ENCODE results near the gene SLC23A1. TPM values are rescaled to one million over a fixed set of nuclear protein-coding genes. Genes with fewer than 3 reads are reported as not detected.

SLC23A1 gene
- total and polyA plus RNA-seq, 9 of the 15 experiments (the other 6 are each of a cell fraction or from before 2014, with no cell fraction given), result 0.03 to 0.20 (median 0.05) TPM; not detected in 5

DNA sequence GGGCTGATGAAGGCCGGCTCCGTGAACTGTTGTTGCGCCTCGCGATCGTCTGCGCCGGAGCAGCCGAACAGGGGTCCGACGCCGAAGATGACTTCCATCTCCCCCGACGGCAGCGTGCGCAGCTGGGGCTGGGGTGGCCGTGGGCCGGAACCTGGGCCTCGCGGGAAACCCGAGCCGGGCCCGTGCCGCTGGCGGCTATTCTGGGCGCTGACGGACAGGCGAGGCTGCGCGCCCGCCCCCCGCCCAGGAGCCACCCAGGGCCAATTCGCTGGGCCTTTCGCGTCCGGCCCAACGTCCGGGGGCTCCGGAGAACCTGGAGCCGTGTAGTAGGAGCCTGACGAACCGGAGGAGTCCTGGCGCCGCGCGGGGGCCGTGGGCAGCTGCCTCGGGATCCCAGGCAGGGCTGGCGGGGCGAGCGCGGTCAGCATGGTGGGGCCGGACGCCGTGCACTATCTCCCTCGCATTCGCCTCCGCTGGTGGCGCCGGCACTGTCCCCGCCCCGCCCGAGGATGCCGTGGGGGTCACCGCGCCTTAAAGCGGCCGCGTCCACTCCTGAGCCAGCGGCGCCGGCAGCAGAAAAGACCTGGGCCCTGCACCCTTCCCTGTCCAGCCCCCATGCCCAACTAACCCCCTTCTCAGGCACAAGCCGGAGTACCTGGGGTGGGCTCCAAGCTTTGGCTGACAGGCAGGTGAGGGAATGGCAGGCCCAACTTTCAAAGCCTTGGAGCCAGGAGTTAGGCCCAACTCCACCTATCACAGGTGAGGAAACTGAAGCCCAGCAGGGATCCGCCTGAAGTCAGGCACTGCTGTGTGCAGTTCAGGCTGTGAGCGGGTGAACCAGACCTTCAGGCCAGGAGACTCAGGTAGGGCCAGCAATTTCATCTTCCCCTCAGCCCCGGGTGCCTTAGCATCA lies 11.8 kb upstream of the SLC23A1 start, which contains the start of gene PROB1:
Gene PROB1, minus strand, starts transcription at position 451 of the 913 bp plus-strand sequence. Its CDS starts 23 bp downstream, at position 428.
- BruUV-seq (replicated peaks), result no TSS peak
- no peak for TF ChIP-seq MEIS2 (IDR thresholded peaks at IDR 0.05; ENCODE audit: partially characterized antibody)
- TF ChIP-seq, protein P1, sequence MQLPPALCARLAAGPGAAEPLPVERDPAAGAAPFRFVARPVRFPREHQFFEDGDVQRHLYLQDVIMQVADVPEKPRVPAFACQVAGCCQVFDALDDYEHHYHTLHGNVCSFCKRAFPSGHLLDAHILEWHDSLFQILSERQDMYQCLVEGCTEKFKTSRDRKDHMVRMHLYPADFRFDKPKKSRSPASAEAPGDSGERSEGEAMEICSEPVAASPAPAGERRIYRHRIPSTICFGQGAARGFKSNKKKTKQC (CRISPR knock-in tag; IDR thresholded peaks at IDR 0.05), result no peak
- TF ChIP-seq, protein P2, sequence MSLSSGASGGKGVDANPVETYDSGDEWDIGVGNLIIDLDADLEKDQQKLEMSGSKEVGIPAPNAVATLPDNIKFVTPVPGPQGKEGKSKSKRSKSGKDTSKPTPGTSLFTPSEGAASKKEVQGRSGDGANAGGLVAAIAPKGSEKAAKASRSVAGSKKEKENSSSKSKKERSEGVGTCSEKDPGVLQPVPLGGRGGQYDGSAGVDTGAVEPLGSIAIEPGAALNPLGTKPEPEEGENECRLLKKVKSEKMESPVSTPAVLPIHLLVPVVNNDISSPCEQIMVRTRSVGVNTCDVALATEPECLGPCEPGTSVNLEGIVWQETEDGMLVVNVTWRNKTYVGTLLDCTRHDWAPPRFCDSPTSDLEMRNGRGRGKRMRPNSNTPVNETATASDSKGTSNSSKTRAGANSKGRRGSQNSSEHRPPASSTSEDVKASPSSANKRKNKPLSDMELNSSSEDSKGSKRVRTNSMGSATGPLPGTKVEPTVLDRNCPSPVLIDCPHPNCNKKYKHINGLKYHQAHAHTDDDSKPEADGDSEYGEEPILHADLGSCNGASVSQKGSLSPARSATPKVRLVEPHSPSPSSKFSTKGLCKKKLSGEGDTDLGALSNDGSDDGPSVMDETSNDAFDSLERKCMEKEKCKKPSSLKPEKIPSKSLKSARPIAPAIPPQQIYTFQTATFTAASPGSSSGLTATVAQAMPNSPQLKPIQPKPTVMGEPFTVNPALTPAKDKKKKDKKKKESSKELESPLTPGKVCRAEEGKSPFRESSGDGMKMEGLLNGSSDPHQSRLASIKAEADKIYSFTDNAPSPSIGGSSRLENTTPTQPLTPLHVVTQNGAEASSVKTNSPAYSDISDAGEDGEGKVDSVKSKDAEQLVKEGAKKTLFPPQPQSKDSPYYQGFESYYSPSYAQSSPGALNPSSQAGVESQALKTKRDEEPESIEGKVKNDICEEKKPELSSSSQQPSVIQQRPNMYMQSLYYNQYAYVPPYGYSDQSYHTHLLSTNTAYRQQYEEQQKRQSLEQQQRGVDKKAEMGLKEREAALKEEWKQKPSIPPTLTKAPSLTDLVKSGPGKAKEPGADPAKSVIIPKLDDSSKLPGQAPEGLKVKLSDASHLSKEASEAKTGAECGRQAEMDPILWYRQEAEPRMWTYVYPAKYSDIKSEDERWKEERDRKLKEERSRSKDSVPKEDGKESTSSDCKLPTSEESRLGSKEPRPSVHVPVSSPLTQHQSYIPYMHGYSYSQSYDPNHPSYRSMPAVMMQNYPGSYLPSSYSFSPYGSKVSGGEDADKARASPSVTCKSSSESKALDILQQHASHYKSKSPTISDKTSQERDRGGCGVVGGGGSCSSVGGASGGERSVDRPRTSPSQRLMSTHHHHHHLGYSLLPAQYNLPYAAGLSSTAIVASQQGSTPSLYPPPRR (CRISPR knock-in tag; IDR thresholded peaks at IDR 0.05; ENCODE audit: borderline replicate concordance), result no peak
- no peak for TF ChIP-seq SMARCA5 (IDR thresholded peaks at IDR 0.05)
- TF ChIP-seq GATAD2B (IDR thresholded peaks at IDR 0.05; ENCODE audit: borderline replicate concordance), result no peak
- no peak for TF ChIP-seq ZNF146 (CRISPR knock-in tag; IDR thresholded peaks at IDR 0.05; ENCODE audit: unreplicated experiment)
- TF ChIP-seq TBP (optimal IDR thresholded peaks at IDR 0.05; ENCODE audit: low read depth, low read length), result no peak
- TF ChIP-seq HNRNPLL (IDR thresholded peaks at IDR 0.05; ENCODE audit: low read depth, low read length, poor library complexity, severe bottlenecking), result no peak
- TF ChIP-seq, protein P3, sequence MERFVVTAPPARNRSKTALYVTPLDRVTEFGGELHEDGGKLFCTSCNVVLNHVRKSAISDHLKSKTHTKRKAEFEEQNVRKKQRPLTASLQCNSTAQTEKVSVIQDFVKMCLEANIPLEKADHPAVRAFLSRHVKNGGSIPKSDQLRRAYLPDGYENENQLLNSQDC (CRISPR knock-in tag; IDR thresholded peaks at IDR 0.05), result no peak
- Histone ChIP-seq H4K20me1 (replicated peaks; ENCODE audit: control insufficient read depth, insufficient read depth, low read length) (no peaks in the 10 kb centered on the region), H3K9me3 (replicated peaks; ENCODE audit: control insufficient read depth, insufficient read depth, low read depth, low read length) (no peaks in the 10 kb centered on the region; the same call in 1 of the 2 replicates), H3K27ac (ENCODE audit: extremely low read depth, low read depth, low read length) (no peak within 1 kb of the TSS), H3K4me1 (replicated peaks in 1 of 2; ENCODE audit: control insufficient read depth in 2 of 2, insufficient read depth in 2 of 2, low read length in 2 of 2) (peaks cover 7 to 9% of the 10 kb centered on the region in 2 experiments), H2AFZ (ENCODE audit: low read depth, low read length) (no peak within 1 kb of the TSS), H3K9me1 (ENCODE audit: control insufficient read depth, insufficient read depth, low read length) (no peaks in the 10 kb centered on the region), H3K79me2 (ENCODE audit: control insufficient read depth, insufficient read depth, low read length) (no peaks in the 10 kb centered on the region), H3K4me2 (ENCODE audit: insufficient read depth, low read length) (no peak within 1 kb of the TSS), H3K27me3 (ENCODE audit: control insufficient read depth in 2 of 2, insufficient read depth in 2 of 2, low read length in 2 of 2) (no peaks in the 10 kb centered on the region), H3K36me3 (ENCODE audit: control insufficient read depth, insufficient read depth, low read length) (no peaks in the 10 kb centered on the region), H3K4me3 (no peak within 1 kb of the TSS), H3K9ac (ENCODE audit: insufficient read depth in 1 of 2, low read depth in 2 of 2, low read length in 2 of 2) (peak within 1 kb of the TSS in 1 of 2 experiments; percentile 47; a peak in 2 of 4 replicates)
- intact Hi-C loops (cut with micrococcal nuclease), result no loop called here
- ChIA-PET POLR2A (interaction anchor here (0.6 to 1.1 kb wide), 4 partner anchors 21 to 806 kb away, joined by 3 to 4 read pairs (median 4); no protein-coding TSS in a partner anchor), CTCF (ENCODE audit: low intra/inter-chr PET ratio) (no interaction called here)
- DNase-seq (ENCODE audit: extremely low read depth in 1 of 4, low spot score in 3 of 4) (no peak), FAIRE-seq (no peak), ATAC-seq (no peak)
- in situ Hi-C loops (cut with MboI), result no loop called here
- 89% methylated on average over 22 of the region's 76 CpGs for WGBS (ENCODE audit: insufficient coverage, low coverage, missing lambda C conversion rate)
